ENCODE measurements around the gene PCDHB7.
"Not testable (repeated sequence)": the region's sequence is repeated elsewhere in the genome, so short reads cannot be mapped to it uniquely, and the experiment has no call there.

DNA sequence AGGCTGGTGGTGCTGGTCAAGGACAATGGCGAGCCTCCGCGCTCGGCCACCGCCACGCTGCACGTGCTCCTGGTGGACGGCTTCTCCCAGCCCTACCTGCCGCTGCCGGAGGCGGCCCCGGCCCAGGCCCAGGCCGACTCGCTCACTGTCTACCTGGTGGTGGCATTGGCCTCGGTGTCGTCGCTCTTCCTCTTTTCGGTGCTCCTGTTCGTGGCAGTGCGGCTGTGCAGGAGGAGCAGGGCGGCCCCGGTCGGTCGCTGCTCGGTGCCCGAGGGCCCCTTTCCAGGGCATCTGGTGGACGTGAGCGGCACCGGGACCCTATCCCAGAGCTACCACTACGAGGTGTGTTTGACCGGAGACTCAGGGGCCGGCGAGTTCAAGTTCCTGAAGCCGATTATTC lies 35.1 kb upstream of the PCDHB7 start:
- not testable (repeated sequence) for TF ChIP-seq POLR2A, POLR2AphosphoS5 (IDR thresholded peaks at IDR 0.05)
- TF ChIP-seq, protein P1, sequence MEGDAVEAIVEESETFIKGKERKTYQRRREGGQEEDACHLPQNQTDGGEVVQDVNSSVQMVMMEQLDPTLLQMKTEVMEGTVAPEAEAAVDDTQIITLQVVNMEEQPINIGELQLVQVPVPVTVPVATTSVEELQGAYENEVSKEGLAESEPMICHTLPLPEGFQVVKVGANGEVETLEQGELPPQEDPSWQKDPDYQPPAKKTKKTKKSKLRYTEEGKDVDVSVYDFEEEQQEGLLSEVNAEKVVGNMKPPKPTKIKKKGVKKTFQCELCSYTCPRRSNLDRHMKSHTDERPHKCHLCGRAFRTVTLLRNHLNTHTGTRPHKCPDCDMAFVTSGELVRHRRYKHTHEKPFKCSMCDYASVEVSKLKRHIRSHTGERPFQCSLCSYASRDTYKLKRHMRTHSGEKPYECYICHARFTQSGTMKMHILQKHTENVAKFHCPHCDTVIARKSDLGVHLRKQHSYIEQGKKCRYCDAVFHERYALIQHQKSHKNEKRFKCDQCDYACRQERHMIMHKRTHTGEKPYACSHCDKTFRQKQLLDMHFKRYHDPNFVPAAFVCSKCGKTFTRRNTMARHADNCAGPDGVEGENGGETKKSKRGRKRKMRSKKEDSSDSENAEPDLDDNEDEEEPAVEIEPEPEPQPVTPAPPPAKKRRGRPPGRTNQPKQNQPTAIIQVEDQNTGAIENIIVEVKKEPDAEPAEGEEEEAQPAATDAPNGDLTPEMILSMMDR (IDR thresholded peaks at IDR 0.05), result not testable (repeated sequence)

All from suprapubic skin (tissue), 4 donors.